IMR-90 (cell line): Measurements from ENCODE around the gene UCHL1. TPM values are rescaled to one million over a fixed set of nuclear protein-coding genes. Genes with fewer than 3 reads are reported as not detected.

Experiments used
- ATAC-seq: fragments of 200-7000 bp; cut with Tn5 transposase; 2 replicates; pipeline ENCODE4 v1.9.1; 2020; ENCODE audit warnings: low read depth, mild to moderate bottlenecking, moderate library complexity
- BruUV-seq: library from RNA; stranded (reverse); fragments of 400-500 nt; replicated peaks from 2 replicates; lab custom pipeline; 2021; lab: Mats Ljungman, UMichigan
- CTCF ChIA-PET: fragments of 300-600 bp; formaldehyde crosslinking; extraction: SDS; loops from one replicate; lab custom pipeline; 2021; ENCODE audit warnings: antibody characterized with exemption; lab: Yijun Ruan, JAX
- POLR2A ChIA-PET: fragments of 300-600 bp; sonication (Branson Sonifier 250); formaldehyde crosslinking; loops from one replicate; lab custom pipeline; 2022; ENCODE audit warnings: antibody characterized with exemption; ENCODE audit not compliant: unreplicated experiment; lab: Charles Lee
- DNase-seq: peaks from one replicate; pipeline ENCODE4 v3.0.0; 2013
- H2AFZ ChIP-seq: replicated peaks from 2 replicates; pipeline ENCODE3; 2013; ENCODE audit warnings: low read length, mild to moderate bottlenecking; ENCODE audit not compliant: poor library complexity
- H2AK5ac ChIP-seq: 2 replicates; pipeline ENCODE4 v1.6.1; 2013; ENCODE audit warnings: low read depth, low read length, inconsistent platforms
- H2AK9ac ChIP-seq: replicated peaks from 2 replicates; pipeline ENCODE3; 2013; ENCODE audit warnings: mild to moderate bottlenecking, low read depth, low read length, moderate library complexity; ENCODE audit not compliant: poor library complexity
- H2BK120ac ChIP-seq: 2 replicates; pipeline ENCODE4 v1.6.1; 2013; ENCODE audit warnings: low read depth, low read length, inconsistent platforms
- H2BK15ac ChIP-seq: 3 replicates; pipeline ENCODE4 v1.6.1; 2013; ENCODE audit warnings: low read depth, low read length, inconsistent platforms
- H2BK20ac ChIP-seq: 2 replicates; pipeline ENCODE4 v1.6.1; 2013; ENCODE audit warnings: low read depth, mild to moderate bottlenecking, inconsistent platforms, low read length, moderate library complexity
- H2BK5ac ChIP-seq: 2 replicates; pipeline ENCODE4 v1.6.1; 2013; ENCODE audit warnings: mild to moderate bottlenecking, low read depth, low read length, inconsistent platforms; ENCODE audit not compliant: poor library complexity, severe bottlenecking
- H3K14ac ChIP-seq: replicated peaks from 2 replicates; pipeline ENCODE4 v1.6.1; 2013; ENCODE audit warnings: low read depth, low read length, inconsistent platforms
- H3K18ac ChIP-seq: 2 replicates; pipeline ENCODE4 v1.6.1; 2013; ENCODE audit warnings: low read depth, low read length, control low read depth
- H3K23ac ChIP-seq: 2 replicates; pipeline ENCODE4 v1.6.1; 2013; ENCODE audit warnings: low read depth, low read length, inconsistent platforms
- H3K27ac ChIP-seq: 2 replicates; pipeline ENCODE4 v1.5.1; 2013; ENCODE audit warnings: mild to moderate bottlenecking, control low read depth, low read length; ENCODE audit not compliant: insufficient read depth
- H3K27me3 ChIP-seq: 2 replicates; pipeline ENCODE4 v1.6.1; 2013; ENCODE audit warnings: low read length; ENCODE audit not compliant: control insufficient read depth, insufficient read depth
- H3K36me3 ChIP-seq: 2 replicates; pipeline ENCODE4 v1.6.1; 2013; ENCODE audit warnings: low read length, mixed read lengths; ENCODE audit not compliant: control insufficient read depth, insufficient read depth
- H3K4ac ChIP-seq: 2 replicates; pipeline ENCODE4 v1.6.1; 2013; ENCODE audit warnings: low read depth, low read length, inconsistent platforms
- H3K4me1 ChIP-seq: 2 replicates; pipeline ENCODE4 v1.6.1; 2013; ENCODE audit warnings: low read length, mixed read lengths; ENCODE audit not compliant: control insufficient read depth, insufficient read depth
- H3K4me2 ChIP-seq: 2 replicates; pipeline ENCODE4 v1.6.1; 2013; ENCODE audit warnings: low read depth, mild to moderate bottlenecking, control low read depth, low read length, moderate library complexity
- H3K4me3 ChIP-seq: 2 replicates; pipeline ENCODE4 v1.5.1; 2013; ENCODE audit warnings: low read depth, mild to moderate bottlenecking, control low read depth, low read length, moderate library complexity; ENCODE audit not compliant: insufficient read depth
- H3K56ac ChIP-seq: 2 replicates; pipeline ENCODE4 v1.6.1; 2013; ENCODE audit warnings: low read length, inconsistent platforms; ENCODE audit not compliant: insufficient read depth; ENCODE audit errors: extremely low read depth
- H3K79me1 ChIP-seq, 2 experiments: 2 replicates each; pipeline ENCODE4 v1.6.1; 2013; ENCODE audit warnings: low read length in 2 of 2, inconsistent platforms in 1 of 2, low read depth in 1 of 2
- H3K9ac ChIP-seq: 2 replicates; pipeline ENCODE4 v1.6.1; 2013; ENCODE audit warnings: low read depth, low read length, control low read depth
- H3K9me1 ChIP-seq: 2 replicates; pipeline ENCODE4 v1.6.1; 2013; ENCODE audit warnings: low read length, inconsistent platforms; ENCODE audit not compliant: insufficient read depth
- H3K9me3 ChIP-seq: 2 replicates; pipeline ENCODE4 v1.6.1; 2013; ENCODE audit warnings: low read length; ENCODE audit not compliant: control insufficient read depth, insufficient read depth
- H4K20me1 ChIP-seq: 2 replicates; pipeline ENCODE4 v1.6.1; 2013; ENCODE audit warnings: low read length, inconsistent platforms; ENCODE audit not compliant: insufficient read depth
- H4K5ac ChIP-seq: 2 replicates; pipeline ENCODE4 v1.6.1; 2013; ENCODE audit warnings: mild to moderate bottlenecking, low read depth, low read length, control low read depth
- H4K8ac ChIP-seq, 2 experiments: 2 replicates each; pipeline ENCODE4 v1.6.1; 2013; ENCODE audit warnings: low read depth in 2 of 2, low read length in 2 of 2, control low read depth in 1 of 2, inconsistent platforms in 1 of 2
- H4K91ac ChIP-seq: 2 replicates; pipeline ENCODE4 v1.6.1; 2013; ENCODE audit warnings: low read depth, low read length, inconsistent platforms; ENCODE audit not compliant: insufficient read depth
- BHLHE40 ChIP-seq: fragments of 150-350 bp; IDR thresholded peaks from 2 replicates; pipeline ENCODE4 v1.6.1; 2016; ENCODE audit warnings: mild to moderate bottlenecking, low read depth, low read length
- CEBPB ChIP-seq: IDR thresholded peaks from 2 replicates; pipeline ENCODE4 v1.6.1; 2012; ENCODE audit warnings: low read depth, low read length, improper control_type of control experiment
- FOS ChIP-seq: fragments of 150-350 bp; IDR thresholded peaks from 2 replicates; pipeline ENCODE4 v1.6.1; 2016; ENCODE audit warnings: low read depth, low read length
- MAFK ChIP-seq: IDR thresholded peaks from 2 replicates; pipeline ENCODE4 v1.6.1; 2012; ENCODE audit warnings: low read depth, low read length, improper control_type of control experiment
- MAZ ChIP-seq: IDR thresholded peaks from 2 replicates; pipeline ENCODE4 v1.6.1; 2012; ENCODE audit warnings: low read depth, mild to moderate bottlenecking, low read length, improper control_type of control experiment, moderate library complexity, borderline replicate concordance
- MXI1 ChIP-seq: IDR thresholded peaks from 2 replicates; pipeline ENCODE4 v1.6.1; 2012; ENCODE audit warnings: low read depth, mild to moderate bottlenecking, low read length, moderate library complexity, borderline replicate concordance
- NFE2L2 ChIP-seq: fragments of 150-350 bp; IDR thresholded peaks from 2 replicates; pipeline ENCODE4 v1.6.1; 2016; ENCODE audit warnings: low read depth, mild to moderate bottlenecking, low read length
- RAD21 ChIP-seq: IDR thresholded peaks from 2 replicates; pipeline ENCODE4 v1.6.1; 2012; ENCODE audit warnings: low read length, improper control_type of control experiment
- RFX5 ChIP-seq: IDR thresholded peaks from 2 replicates; pipeline ENCODE4 v1.8.0; 2012; ENCODE audit warnings: low read depth, mild to moderate bottlenecking, low read length, moderate library complexity
- SMC3 ChIP-seq: fragments of 150-350 bp; IDR thresholded peaks from 2 replicates; pipeline ENCODE4 v1.6.1; 2016; ENCODE audit warnings: low read depth, mild to moderate bottlenecking, antibody characterized with exemption, low read length, moderate library complexity
- WGBS, 2 experiments: methylation state at CpG; one replicate each; pipeline versions ENCODE4 v1.1.5 to v1.1.7; 2013; ENCODE audit warnings: missing lambda C conversion rate in 2 of 2; ENCODE audit not compliant: insufficient read length in 1 of 2; ENCODE audit errors: extremely low coverage in 2 of 2; 5-methylcytosine and 5-hydroxymethylcytosine counted together
- dilution Hi-C: fragments of 300-500 bp; cut with HindIII; formaldehyde crosslinking; loops from one replicate; pipeline ENCODE4 v1.14.3; 2018; ENCODE audit warnings: low sequenced_read_pairs; ENCODE audit not compliant: unreplicated experiment
- in situ Hi-C: fragments of 300-500 bp; cut with MboI; formaldehyde crosslinking; loops from 3 replicates; pipeline ENCODE4 v1.14.3; 2019; ENCODE audit warnings: low sequenced_read_pairs, inconsistent platforms, mixed read lengths
- intact Hi-C: fragments of 100-400 bp; cut with micrococcal nuclease; formaldehyde crosslinking; loops from 2 replicates; pipeline ENCODE4 v1.10.0; 2022
- polyA plus RNA-seq, 3 experiments: library from polyadenylated mRNA; depleted of rRNA; stranded (reverse); fragments of >200 nt; gene quantifications; 2 replicates each; pipeline ENCODE4 v1.2.3, GENCODE V29; 2012; ENCODE audit warnings: low replicate concordance in 1 of 3
- total RNA-seq: library from RNA; depleted of rRNA; stranded (reverse); fragments of >200 nt; gene quantifications from 2 replicates; pipeline ENCODE4 v1.2.3, GENCODE V29; 2012
- TF ChIP-seq, protein P1 (sequence below): fragments of 150-350 bp; IDR thresholded peaks from 2 replicates; pipeline ENCODE4 v1.6.1; 2017; ENCODE audit warnings: mild to moderate bottlenecking, antibody characterized with exemption, low read length, low read depth

The UCHL1 gene
- total and polyA plus RNA-seq, 2 of the 4 experiments (the other 2 are of a cell fraction), result 972 to 2,118 TPM

DNA sequence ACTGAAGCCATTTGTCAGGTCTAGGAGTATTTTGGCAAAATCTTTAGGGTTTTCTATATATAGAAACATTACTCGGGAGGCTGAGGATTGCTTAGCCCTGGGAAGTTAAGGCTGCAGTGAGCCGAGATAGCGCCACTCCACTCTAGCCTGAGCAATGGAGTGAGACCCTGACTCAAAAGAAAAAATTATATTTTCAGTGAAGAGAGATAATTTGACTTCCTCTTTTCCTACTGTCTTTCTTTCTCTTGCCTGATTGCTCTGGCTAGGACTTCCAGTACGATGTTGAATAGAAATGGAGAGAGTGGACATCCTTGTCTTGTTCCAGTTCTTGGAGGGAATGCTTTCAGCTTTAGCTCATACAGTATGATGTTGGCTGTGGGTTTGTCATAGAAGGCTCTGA lies 44.4 kb downstream of the UCHL1 start:
- H3K27me3 ChIP-seq, result peaks cover 7% of the 10 kb centered on the region
- H4K91ac ChIP-seq, result no peak overlapping the region
- intact Hi-C loops (no loop called here), in situ Hi-C loops (no loop called here), dilution Hi-C loops (no loop called here)
- no peak overlapping the region for H3K27ac ChIP-seq
- WGBS, 2 experiments, result no CpG with 5 or more reads among the region's 4 CpGs
- H3K56ac ChIP-seq, result no peak overlapping the region
- H3K23ac ChIP-seq, result no peak overlapping the region
- H4K20me1 ChIP-seq, result no peaks in the 10 kb centered on the region
- no peak overlapping the region for H2BK120ac ChIP-seq
- no peaks in the 10 kb centered on the region for H3K9me3 ChIP-seq
- no peak overlapping the region for H4K5ac ChIP-seq
- no TSS peak for BruUV-seq
- H3K9me1 ChIP-seq, result no peaks in the 10 kb centered on the region
- no peak overlapping the region for H2BK5ac ChIP-seq
- no peaks in the 10 kb centered on the region for H3K4me1 ChIP-seq
- no peak overlapping the region for H2BK15ac ChIP-seq
- no peaks in the 10 kb centered on the region for H3K36me3 ChIP-seq
- ChIA-PET CTCF (no interaction called here), POLR2A (no interaction called here)
- no peak overlapping the region for H3K14ac ChIP-seq
- ATAC-seq, result no peak
- H2AFZ ChIP-seq, result no peak overlapping the region
- H2BK20ac ChIP-seq, result no peak overlapping the region
- no peak for DNase-seq
- H2AK9ac ChIP-seq, result no peak overlapping the region
- no peak overlapping the region for H3K4me2 ChIP-seq
- H2AK5ac ChIP-seq, result no peak overlapping the region
- H3K79me1 ChIP-seq, result no peaks in the 10 kb centered on the region
- H3K4me3 ChIP-seq, result no peak overlapping the region
- H4K8ac ChIP-seq, result no peak overlapping the region
- no peak for TF ChIP-seq MAZ
- no peak for TF ChIP-seq NFE2L2
- no peak for TF ChIP-seq FOS
- TF ChIP-seq RAD21, result no peak
- TF ChIP-seq, protein P1, sequence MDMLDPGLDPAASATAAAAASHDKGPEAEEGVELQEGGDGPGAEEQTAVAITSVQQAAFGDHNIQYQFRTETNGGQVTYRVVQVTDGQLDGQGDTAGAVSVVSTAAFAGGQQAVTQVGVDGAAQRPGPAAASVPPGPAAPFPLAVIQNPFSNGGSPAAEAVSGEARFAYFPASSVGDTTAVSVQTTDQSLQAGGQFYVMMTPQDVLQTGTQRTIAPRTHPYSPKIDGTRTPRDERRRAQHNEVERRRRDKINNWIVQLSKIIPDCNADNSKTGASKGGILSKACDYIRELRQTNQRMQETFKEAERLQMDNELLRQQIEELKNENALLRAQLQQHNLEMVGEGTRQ, result no peak
- no peak for TF ChIP-seq BHLHE40
- TF ChIP-seq CEBPB, result no peak
- no peak for TF ChIP-seq MXI1
- no peak for TF ChIP-seq RFX5
- no peak for TF ChIP-seq SMC3
- TF ChIP-seq MAFK, result no peak
- no peak overlapping the region for H3K9ac ChIP-seq
- no peak overlapping the region for H3K18ac ChIP-seq
- H3K4ac ChIP-seq, result no peak overlapping the region
